ENCODE measurements around the gene BTF3. TPM values are rescaled to one million over a fixed set of nuclear protein-coding genes. Genes with fewer than 3 reads are reported as not detected.
"Not testable (repeated sequence)": the region's sequence is repeated elsewhere in the genome, so short reads cannot be mapped to it uniquely, and the experiment has no call there.

Gene BTF3
- total RNA-seq, 1 donor from 2014 or later, result 809 TPM

- no peak for DNase-seq (ENCODE audit: low spot score)
Observed at GRCh38 chr5:73486119-73486899, 11.9 kb upstream of the BTF3 start.

DNA sequence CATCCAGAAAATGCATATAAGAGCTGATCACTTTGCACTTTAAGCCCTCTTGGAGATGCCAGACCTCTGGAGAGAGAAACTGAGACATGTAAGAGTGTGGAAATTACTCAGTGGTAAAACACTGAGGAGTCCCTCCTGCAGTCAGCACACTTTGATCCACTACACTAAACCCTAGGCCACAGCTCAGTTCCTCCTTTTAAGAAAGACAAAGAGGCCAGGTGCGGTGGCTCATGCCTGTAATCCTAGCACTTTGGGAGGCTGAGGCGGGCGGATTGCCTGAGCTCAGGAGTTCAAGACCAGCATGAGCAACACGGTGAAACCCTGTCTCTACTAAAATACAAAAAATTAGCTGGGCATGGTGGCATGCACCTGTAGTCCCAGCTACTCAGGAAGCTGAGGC, 11.0 kb upstream of the BTF3 start:
- DNase-seq (ENCODE audit: low spot score), result not testable (repeated sequence)

- no peak for DNase-seq (ENCODE audit: low spot score)
Observed at GRCh38 chr5:73487815-73488214, 10.4 kb upstream of the BTF3 start.

DNA sequence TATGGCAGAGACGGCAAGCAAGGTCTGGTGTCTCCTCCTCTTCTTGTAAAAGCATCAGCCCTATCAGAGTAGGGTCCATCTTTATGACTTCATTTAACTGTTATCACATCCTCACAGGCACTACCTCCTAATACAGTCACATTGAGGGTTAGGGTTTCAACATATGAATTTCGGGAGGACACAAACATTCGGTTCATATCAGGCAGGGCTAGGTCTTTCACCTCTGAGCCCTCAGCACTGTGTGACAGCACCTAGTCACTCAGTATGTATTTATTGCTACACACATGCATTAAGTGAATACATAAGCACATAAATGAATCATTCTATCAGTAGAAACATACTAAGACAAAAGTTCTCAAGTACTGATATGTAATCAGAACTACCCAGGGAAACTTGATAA, 9.4 kb upstream of the BTF3 start:
- DNase-seq (ENCODE audit: low spot score), result no peak

- no peak for DNase-seq (ENCODE audit: low spot score)
Observed at GRCh38 chr5:73490088-73490487, 8.2 kb upstream of the BTF3 start.

GRCh38 chr5:73491155-73491554, 7.1 kb upstream of the BTF3 start:
- no peak for DNase-seq (ENCODE audit: low spot score)

DNA sequence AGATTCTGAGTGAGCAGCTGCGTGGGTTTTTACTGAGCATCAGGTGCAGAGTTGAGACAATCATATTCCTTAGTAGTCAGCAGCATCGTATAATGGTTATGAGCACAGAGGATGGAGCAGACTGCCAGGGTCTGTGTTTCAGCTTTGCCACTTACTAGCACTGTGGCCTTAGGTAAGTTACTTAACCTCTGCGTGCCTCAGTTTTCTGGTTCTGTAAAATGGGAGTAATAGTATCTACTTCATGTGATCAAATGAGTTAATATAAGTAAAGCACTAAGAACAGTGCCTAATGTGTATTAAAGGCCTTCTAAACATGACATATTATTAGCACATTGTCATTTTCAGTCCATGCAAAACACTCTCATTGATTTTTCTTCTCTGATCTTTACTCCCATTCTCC, 4.8 kb upstream of the BTF3 start:
- DNase-seq (ENCODE audit: low spot score), result no peak

GRCh38 chr5:73494721-73495120, 3.5 kb upstream of the BTF3 start:
- no peak for DNase-seq (ENCODE audit: low spot score)

- DNase-seq (ENCODE audit: low spot score), result no peak
Observed at GRCh38 chr5:73495772-73496335, 2.4 kb upstream of the BTF3 start.

- DNase-seq (ENCODE audit: low spot score), result no peak
Observed at GRCh38 chr5:73496984-73497457, 1.2 kb upstream of the BTF3 start.

DNA sequence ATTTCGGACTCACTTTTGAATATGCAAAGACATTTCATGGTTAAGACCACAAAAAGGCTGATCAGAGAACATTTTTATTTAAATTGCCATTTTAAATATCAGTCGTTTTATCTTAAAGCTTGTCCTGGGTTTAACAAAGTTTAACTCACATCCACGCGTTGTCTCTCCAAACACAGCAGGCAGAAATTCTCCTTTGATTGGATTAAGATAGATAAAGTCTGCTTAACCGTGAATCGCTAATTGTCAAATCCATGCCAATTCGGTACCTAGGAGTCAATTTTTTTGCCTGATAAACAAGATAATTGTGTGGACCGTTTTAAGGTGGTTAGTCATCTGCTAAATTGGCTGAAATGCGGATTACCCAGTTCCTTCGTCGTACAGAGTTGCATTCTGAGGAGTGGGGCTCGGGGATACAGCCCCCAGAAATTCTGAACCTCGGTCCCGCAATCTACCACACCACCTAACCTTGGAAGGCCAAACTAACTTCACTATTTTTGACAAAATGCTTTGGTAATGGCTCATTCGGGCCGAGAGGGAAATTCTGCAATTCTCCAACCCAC, 665 bp upstream of the BTF3 start:
- no peak for DNase-seq (ENCODE audit: low spot score)

DNA sequence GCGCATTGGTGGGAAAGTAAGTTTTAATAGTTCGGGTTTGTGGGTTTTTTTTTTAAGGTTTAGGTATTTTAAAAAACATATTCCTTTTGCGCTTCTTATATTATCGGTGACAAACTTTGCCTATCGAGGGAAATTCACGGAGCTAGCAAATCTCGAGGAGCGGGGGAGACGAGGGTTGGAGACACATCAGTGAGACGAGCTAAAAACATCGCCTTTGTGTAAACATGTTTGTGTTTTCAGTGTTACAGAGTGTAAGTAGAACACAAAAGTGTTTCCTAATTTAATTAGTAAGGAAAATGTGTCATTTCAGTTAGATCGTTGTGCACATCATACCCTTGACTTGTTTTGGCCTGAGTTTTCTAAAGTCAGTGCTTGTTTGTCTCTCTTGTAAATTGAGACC, 945 bp downstream of the BTF3 start:
- DNase-seq (ENCODE audit: low spot score), result no peak

GRCh38 chr5:73499756-73500155, 1.5 kb downstream of the BTF3 start:
- DNase-seq (ENCODE audit: low spot score), result no peak

GRCh38 chr5:73501406-73501805, 3.2 kb downstream of the BTF3 start:
- no peak for DNase-seq (ENCODE audit: low spot score)

DNA sequence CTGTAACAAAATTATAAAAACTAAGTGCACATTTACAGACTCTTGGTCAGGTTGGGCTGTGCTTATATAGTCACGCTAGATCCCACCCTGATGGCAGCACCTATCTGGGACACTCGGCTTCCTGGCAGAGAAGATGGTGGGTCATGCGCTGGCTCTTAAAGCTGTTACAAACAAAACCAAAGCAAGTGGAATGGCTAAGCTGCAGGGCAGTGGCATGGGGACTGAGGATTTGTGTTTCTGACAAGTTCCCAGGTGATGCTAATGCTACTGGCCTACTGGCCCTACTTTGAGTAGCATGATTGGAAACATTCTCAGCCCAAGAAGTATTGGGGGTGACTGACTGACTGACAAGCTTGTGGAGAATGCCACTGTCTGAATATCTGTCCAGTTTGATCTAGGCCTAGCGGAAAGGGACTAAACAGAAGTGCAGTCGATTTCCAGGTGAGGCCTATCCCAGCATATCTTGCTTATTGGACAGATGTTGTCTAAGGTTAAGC, 8.3 kb downstream of the BTF3 start:
- no peak for DNase-seq (ENCODE audit: low spot score)

DNA sequence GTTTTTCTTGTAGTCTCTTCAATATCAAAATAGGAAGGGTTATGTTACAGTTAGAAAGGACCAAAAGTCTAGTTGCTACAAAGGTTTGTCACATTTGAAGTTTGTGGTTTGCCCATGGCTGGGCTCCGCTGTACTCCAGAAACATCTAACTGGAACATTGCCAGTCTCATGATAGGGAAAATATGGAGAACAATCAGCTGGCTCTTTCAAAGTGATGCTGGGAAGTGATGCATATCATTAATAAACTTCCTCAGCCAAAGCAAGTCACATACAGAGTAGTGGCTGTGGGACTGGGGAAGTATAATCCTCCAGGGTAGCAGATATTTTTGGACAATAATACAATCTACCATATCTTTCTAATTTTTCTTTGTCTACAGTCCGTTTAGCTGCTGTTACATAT, 8.8 kb downstream of the BTF3 start:
- no peak for DNase-seq (ENCODE audit: low spot score)

DNA sequence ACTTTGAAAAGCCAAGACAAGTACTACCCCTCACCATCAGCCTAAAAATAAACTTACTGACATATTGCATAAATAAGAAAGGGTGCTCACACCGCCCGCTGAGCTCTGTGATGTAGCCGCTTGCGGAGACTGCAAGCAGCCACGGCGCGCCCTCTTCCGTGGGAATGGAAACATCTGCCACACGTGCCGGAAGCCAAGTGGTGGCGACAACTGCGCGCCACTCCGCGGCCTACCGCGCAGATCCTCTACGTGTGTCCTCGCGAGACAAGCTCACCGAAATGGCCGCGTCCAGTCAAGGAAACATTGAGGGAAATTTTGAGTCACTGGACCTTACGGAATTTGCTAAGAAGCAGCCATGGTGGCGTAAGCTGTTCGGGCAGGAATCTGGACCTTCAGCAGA, 10.3 kb downstream of the BTF3 start:
- DNase-seq (ENCODE audit: low spot score), result not testable (repeated sequence)

- DNase-seq (ENCODE audit: low spot score), result no peak
Observed at GRCh38 chr5:73513996-73514395, 15.8 kb downstream of the BTF3 start.

GRCh38 chr5:73514418-73514817, 16.2 kb downstream of the BTF3 start:
- DNase-seq (ENCODE audit: low spot score), result no peak

DNA sequence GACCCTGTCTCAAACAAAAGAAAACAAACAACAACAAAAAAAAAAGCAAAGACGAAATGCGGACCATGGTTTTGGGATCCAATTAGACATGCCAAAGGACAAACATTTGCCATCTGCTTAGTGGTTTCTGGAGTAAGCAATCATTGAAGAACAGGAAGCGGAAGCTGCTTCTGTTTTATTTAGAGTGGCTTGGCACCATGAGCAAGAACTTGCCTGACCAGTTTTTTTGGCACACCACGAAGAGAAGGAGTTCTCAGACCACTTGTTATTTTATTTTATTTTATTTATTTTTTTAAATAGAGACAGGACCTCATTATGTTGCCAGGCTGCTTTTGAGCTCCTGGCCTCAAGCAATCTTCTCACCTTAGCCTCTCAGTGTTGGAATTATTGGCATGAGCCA, 17.0 kb downstream of the BTF3 start:
- peak; percentile 62 for DNase-seq (ENCODE audit: low spot score)

DNA sequence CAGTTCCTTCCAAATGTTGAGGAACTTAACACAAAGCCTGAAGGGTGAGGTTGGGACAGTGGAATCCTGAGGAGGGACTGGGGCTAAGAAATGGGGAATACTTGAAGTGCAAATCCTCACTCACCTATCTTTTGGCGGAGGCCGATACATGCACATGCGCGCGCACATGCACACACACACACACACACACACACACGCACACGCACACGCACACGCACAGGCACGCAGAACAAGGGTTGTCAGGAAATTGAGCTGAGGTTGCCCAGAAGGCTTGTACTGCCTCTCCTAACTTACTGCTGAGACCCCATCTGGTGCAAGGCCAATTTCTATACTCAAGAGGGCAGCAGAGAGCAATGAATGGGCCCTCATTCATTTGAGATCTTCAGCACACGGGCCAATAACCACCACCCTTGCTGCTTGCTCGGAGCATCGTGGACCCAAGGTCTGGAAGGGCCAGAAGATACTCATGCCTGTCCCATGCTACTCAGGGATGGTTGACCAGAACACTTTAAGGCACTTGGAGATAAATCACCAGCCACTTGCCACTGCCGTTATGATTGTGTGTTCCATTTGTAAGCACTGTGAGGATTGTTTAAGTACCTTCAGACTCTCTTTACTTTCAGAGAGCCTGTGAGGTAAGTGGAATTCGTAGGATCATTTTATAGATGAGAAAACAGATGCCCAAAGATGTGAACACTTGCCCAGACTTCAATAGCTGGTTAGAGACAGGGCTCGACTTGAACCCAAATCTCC, 21.5 kb downstream of the BTF3 start:
- DNase-seq (ENCODE audit: low spot score), result peak; percentile 79

- DNase-seq (ENCODE audit: low spot score), result no peak
Observed at GRCh38 chr5:73522989-73523388, 24.7 kb downstream of the BTF3 start.

Measured in ureter (tissue), 1 donor.